SIG-M5 treated with dmso at 0.1 percent for 504 hours (cell line): ENCODE measurements around the gene DLGAP4.
"Not testable (repeated sequence)": the region's sequence is repeated elsewhere in the genome, so short reads cannot be mapped to it uniquely, and the experiment has no call there.

ENCODE experiments used
- DNase-seq: peaks from one replicate; lab custom pipeline; 2025; ENCODE audit not compliant: unreplicated experiment; lab: John Stamatoyannopoulos, UW

DLGAP4 gene

DNA sequence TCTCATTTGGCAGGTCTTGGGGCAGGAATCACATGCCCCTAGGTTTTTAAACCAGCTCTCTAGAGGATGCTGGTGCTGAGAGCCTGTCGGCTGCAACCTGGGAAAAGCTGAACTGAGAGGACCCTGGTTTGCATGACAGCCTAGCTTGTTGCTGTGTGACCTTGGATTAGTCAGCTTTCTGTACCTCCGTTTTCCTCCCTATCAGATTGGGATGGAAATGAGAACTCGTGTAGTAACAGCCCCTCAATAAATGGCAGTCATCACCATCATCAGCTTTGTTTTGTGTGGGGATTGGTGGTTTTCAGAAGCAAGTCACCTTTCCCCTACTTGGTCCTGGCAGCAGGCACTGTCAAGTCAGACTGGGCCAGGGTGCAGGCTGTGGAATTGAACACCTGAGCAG lies 159.9 kb downstream of the DLGAP4 start:
- no peak for DNase-seq

DNA sequence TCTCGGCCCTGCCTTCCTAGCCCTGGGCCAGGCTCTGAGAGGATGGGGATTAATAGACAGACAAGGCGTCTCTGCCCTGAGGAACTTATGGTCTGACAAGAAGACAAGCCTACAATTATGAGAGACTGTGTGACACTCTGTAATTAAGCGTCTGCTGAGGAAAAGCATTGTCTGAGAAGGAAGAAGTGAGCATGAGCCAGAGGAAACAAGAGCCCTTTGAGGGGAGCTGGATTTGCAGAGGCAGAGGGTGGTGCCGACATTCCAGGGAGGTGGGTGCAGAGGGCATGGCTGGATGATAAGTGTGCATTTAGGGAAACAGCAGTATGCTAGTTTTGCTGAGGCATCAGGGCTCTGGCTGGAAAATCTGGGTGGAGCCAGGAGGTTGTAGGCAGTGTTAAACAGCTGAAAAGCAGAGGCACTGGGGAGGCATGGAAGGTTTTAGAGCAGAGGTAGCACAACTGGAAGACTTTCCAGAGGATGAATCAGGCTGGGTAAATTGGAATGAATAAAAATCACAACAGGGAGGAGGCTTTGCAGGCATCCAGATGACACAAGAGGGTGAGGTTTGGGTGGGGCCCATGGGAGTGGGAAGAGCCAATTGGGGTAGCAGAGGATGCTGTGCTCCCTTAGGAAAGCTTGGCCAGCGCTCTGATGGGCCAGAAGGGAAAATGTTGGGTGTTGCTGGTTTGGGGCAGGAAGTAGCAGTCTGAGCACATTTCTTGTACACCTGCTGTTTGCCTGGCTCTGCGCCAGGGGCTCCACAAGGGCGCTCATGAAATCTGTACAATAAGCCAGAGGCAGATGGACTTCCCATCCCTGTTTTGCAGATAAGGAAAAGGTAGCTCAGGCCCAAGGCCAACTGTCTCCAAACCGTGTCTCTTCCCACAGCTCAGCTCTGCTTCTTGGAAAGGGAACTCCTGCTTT lies 161.2 kb downstream of the DLGAP4 start:
- DNase-seq = no peak

DNA sequence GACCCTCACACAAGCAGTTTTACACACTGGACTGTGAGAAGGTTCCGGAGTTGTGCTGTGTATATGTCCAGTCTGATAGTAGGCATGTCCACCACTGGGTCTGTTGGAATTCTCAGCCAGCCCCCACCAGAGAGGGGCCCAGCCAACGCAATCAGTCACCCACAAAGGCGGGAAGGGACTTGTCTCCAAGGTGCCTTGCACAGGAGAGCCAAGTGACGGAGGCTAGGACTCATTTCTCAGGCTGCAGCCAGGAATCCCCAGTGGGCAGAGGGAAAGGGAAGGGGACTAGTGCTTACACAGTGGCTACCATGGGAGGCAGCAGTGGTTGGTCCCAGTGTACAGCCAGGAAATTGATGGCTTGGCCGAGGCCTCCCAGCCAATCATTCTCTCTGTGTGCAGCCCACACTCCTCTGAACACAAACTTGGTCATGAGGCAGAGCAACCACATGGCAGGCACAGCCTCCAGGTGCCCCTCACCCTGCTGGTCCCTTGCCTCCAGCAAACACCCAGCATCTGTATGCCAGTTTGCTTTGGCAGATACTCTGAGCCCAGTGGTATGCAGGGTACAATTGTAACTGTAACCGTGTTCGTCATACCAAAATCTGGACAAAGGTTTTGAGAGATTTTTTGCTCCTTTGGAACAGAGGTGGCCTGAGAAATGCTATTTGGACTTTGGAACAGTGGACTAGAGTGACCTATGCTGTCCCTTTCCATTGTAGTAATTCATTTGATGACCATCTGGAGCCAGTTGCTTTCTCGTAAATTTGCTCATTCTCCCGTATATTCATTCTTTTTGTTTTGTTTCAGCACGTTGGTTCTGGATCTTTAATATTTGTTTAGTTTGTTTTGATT lies 162.2 kb downstream of the DLGAP4 start:
- no peak for DNase-seq

DNA sequence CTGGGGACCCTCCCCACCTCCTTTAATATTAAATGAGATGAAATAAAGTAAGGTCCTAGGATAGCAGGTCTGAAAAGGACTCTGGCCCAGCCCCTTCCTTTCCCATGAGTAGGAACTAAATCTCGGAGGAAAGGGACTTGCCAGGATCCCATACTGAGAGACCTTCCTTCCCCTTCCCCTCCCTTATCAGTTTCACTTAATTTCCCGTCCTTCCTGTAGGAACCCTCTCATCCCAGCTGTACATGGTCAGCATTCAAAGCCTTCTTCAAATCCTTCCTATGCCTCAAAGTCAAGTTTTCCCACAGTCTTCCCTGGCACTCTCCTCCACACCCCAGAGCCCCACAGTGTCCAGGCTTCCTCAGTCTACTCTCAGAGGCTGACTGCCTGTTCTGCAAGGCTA lies 163.8 kb downstream of the DLGAP4 start:
- DNase-seq = no peak

DNA sequence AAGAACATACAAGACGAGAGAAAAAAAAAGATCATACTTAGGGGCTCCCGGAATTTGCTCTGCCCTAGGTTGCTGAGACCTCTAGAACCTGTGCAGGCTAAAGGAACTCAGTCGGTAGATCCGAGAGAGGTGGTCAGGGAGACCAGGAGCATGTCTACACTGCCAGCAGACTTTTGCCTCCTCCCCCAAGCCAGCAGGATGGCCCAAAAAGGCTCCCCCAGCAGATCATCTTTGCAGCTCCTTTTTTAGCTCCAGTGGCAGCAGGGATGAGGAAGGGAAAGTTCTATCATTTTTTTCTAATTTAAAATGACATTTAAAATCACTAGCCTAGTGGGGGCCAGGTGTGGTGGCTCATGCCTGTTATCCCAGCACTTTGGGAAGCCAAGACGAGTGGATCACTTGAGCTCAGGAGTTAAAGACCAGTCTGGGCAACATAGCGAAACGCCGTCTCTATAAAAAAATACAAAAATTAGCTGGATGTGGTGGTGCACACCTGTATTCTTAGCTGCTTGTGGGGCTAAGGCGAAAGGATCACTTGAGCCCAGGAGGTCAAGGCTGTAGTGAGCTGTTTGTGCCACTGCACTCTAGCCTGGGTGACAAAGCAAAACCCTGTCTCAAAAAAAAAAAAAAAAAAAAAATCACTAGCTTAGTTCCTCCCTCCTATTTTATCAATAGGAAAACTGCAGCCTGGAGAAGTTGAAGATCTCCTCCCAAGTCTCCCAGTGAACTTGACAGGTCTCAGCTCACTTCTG lies 165.9 kb downstream of the DLGAP4 start:
- DNase-seq = no peak

DNA sequence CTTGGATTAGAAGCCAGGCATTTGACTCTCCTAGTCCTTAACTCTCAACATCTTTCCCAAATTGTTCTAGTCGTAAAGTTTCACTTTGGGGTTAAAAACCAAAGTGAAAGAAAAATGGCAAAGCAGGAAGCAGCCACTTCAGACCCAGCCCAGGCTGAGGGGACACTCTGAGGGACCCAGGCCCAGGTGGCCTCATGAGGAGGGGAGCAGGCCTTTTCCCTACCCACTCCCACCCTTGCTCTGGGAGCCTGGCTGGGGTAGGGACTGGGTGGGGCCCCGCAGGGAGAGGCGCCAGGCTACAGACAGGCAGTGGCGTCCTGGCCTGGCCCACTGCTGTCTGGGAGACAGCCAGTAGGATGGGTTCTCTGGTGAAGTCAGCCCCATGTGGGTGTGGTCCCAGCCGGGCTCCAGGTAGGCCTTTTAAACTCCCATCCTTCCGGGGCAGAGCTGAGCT lies 166.5 kb downstream of the DLGAP4 start:
- DNase-seq = no peak

DNA sequence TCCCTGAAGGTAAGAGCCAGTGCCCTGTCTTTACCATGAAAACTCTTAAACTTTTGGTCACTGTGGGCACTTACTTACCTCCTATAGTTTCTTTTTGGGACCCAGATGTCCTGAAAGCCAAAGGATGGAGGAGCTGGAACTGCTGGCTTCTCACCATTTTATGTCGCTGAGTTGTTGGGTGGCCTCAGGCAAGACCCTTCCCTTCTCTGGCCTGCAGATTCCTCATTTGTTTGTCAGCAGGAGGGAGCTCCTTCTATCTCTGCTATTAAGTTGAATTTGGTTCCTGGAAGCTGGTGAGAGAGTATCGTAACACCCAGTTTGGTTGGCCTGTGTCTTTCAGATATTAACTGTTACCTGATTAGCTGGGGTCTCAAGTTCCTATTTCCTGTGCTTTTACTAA lies 167.0 kb downstream of the DLGAP4 start:
- no peak for DNase-seq

DNA sequence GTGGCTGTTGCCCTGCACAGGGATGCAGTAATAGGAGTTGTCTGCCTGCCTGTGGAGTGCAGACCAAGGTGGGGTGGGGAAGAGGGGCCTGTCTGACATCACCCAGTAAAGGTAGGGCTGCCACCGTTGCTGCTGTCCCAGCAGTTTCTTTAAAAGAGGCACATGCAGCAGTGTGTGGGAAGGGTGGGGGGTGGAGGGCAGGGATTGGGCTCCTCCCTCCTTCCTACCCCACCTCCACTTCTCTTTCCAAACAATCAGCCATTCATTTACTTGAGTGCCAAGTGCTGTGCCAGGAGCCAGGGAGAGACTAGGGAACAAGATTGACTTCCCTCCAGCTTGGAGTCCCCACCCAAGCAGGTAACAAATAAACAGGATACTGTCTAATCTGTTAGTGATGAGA lies 168.4 kb downstream of the DLGAP4 start:
- DNase-seq = no peak

DNA sequence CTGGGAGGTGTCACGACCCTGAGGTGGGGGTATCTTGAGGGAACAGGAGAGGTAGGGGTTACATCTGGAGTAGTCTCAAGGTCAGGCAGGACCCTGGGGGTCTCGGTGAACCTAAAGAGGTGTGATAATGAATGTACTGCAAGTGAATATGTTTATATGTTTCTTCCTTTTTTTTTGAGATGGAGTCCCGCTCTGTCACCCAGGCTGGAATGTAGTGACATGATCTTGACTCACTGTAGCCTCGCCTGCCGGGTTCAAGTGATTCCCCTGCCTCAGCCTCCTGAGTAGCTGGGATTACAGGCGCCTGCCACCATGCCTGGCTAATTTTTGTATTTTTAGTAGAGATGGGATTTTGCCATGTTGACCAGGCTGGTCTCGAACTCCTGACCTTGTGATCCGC lies 168.9 kb downstream of the DLGAP4 start:
- not testable (repeated sequence) for DNase-seq

DNA sequence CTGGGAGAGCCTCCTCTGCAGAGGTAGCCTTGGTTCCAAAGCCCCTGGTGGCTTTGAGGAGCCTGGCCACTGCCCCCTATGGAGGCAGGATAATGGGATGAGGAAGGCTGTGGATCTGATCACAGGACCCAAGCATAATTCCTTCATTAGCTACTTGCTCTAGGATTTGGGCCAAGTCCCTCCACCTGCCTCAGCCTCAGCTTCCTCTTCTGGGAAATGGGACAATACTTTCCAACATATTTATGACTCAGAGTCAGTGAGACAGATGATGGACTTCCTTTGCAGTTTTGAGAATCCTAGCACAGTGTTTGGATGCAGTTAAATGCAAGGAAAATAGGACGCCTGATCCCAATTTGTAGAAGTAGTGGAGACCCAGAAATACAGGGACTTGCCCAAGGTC lies 171.3 kb downstream of the DLGAP4 start:
- DNase-seq = no peak

DNA sequence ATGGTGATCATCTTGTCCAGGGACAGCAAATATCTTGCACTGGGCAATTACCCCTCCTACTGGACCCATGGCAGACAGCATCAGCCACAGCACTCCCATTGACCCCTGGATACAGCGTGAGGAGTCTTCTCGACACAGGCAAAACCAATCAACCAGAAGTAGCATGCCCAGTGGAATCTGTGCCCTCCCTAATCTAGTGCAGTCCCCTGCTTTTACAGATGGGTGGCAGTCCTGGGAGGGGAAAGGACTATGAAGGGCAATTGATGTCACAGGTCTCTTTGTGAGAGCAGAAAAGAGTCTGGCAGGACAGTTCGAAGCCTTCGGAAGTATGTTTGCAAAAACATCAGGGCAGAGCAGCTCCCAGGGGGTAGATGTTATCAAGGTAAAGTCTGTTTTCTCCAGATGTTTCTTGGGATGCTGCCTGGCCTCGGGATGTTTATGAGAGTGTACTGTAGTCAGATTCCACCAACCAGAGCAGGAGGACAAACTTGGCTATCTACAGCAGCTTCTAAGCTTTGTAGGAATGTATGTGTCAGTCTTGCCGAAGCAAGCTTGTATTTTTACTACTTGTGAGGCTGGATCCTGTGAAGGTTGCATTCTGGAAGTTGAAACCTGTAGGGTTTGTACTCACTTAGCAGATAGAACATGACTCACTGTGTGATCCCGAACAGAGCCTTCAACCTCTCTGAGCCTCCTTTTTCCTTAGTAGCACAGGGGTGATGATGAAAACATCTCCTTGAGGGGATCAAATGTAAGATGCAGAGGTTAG lies 172.2 kb downstream of the DLGAP4 start:
- no peak for DNase-seq

DNA sequence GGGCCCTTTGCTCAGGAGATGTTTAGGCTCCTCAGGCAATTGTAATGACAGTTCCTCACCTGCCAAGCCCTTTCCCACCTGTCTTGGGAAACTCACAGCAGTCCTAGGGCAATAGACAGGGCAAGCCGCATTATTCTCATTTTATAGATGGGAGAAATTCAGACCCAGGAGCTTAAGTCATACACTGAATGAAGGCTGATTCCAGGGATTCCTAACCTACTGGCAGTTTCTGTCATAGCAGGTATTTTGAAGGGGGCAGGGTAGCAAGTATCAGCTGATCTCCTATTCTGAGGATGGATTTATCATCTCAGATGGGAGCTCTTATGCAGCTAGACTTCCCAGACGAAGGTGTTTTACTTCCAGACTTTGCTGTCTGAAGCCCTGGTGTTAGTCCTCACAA lies 173.8 kb downstream of the DLGAP4 start:
- no peak for DNase-seq

DNA sequence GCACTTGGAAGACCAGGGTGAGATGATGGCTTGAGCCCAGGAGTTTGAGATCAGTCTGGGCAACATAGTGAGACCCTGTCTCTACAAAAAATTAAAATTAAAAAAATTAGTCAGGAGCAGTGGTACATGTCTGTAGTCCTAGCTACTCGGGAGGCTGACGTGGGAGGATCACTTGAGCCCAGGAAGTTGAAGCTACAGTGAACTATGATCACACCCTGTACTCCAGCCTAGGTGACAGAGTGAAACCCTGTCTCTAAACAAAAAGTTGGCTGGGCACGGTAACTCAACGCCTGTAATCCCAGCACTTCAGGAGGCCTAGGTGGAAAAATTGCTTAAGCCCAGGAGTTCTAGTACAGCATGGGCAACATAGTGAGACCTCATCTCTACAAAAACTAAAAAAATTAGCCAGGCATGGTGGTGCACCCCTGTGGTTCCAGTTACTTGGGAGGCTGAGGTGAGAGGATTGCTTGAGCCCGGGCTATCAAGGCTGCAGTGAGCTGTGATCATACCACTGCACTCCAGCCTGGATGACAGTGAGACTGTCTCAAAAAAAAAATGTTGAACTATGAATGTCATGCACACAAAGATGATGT lies 174.4 kb downstream of the DLGAP4 start:
- DNase-seq = no peak

DNA sequence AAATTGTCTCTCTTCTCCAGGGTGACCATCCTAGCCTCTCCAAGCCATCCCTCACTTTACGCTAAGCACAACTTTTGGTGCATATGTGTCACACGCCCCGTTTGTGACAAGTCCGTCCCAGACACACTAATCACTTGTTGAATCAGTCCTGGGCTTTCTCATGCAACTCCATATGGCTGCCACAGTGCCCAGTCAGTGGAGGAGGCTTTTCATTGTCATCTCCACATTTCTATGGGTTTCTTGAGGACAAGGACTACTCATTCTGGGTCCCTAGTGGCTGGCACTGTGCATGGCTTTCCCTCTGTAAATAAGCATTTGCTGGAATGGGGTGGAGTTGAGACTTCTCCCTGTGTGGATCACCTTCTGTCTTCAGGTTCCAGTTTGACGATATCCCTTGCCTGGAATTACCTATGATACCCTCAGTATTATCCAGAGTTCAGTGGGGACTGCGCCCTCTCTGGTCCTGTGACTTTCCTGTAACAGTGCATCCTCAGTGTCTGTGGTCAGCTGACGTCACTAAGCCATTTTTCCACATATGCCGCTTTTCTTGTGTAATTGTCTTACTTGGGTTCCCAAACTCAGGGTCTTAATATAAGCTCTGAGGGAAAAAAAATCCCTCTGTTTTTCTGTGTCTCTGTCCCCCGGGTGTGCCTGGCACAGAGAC lies 175.4 kb downstream of the DLGAP4 start:
- DNase-seq = no peak

DNA sequence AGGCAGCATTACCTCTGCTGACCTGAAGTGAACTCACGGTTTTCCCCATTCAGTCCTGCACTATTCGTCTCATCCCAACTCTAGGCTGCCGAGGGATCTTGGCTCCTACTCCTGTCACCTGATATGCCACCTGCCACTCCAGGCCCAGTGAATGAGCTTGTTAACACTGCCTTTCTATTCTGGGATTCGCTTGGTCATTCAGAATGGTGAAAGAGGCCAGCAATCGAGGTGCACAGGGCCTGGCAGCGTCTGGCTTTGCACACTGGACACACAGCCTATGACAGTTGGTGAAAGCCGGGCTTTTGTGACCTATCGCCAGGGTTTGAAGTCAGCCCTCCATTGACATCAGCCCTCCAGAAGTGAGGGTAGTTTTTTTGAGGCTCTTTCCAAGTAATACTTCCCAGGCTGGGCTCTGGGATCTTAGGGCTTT lies 175.9 kb downstream of the DLGAP4 start:
- DNase-seq = no peak

DNA sequence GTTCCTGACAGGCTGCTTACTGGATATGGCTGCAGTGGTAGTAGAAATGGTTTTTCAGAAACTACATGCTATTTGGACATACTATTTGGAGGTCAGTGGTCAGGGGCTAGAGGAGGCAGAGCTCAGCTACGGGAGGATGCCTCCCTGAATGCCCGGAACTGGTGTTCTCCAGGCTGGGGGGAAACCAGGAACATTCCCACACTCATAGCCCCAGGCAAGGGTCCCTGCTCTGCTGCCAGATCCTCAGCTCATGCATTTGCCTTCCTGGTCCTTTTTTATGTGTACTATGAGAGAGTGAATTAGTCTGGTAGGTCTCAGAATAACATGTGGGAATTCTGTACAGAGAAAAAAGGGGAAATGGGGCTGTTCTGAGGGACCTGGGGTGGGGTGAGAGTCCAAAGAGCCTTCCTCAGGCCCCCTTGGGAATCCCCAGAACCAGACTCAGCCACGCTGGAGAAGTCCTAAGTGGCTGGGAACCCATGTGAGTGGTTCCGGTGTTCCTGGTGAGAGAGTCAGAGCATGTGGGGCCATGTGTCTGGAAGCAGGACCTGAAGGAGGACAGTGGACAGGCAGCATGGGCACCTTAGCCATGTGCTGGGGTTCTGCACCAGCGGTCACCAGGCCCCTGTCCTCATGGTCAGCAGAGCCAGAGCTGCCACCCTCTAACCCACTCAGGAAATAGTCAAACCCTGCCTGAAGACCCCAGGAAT lies 177.2 kb downstream of the DLGAP4 start:
- DNase-seq = no peak

DNA sequence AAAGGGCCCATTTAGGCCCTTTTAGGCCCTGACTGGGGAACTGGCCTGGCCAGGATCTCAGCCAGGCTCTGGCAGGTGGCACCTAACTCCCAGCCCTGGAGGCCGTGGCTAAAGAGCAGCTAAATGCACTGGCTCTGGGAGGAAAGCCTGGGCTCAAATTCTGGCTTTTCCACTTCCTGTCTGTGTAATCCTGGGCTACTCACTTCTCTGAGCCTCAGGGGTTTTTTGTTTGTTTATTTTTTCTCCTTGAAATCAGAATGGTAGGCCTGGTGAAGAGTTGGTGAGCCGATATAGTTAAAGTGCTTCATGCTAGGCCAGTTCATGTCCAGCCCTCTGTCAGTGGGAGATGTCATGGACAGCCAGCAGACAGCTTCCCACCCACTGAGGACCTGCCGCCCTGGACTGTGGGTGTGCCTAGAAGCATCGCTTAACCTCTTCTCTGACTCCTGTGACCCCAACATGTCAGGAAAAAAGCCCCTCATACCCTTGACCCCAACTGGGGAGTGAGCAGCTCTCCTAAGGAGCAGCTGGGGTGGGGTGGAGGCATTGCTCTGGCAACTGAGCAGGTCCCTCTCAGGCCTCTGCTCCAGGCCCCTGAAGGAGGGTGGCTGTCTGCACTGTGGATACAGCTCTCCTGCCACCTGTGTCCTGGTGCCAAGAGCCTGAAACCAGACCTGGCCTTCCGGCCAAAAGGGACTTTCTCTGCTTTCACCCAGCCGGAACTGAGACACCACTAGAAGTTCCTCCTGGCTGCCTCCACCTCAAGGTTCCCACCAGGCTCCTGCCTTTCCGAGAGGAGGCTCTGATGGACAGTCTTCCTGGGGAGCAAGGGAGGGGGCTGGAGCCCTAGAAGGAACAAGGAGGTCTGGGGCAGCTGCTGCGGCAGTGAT lies 178.0 kb downstream of the DLGAP4 start:
- no peak for DNase-seq

DNA sequence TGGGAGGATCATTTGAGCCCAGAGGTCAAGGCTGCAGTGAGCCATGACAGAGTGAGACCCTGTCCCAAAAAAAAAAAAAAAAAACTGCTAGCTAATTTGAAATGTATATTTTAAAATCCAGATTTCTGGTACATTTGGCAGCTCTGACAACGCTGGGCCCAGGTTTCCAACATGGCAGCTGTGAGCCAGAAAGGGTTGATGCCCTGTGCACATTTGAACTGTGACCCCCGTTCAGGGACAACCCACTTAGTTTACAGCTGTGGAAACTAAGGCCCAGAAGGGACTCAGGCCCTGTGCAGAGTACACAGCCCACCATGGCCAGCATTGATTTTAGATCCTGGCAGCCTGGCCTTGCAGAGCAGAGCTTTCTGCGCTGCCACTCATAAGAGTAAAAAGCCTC lies 179.1 kb downstream of the DLGAP4 start:
- no peak for DNase-seq
